CD14-positive monocyte (primary cell): ENCODE data around the gene RCE1. TPM values are rescaled to one million over a fixed set of nuclear protein-coding genes. Genes with fewer than 3 reads are reported as not detected.
A peak's percentile ranks its signal among the peaks of the same experiment; 100 is the strongest.

ENCODE experiments used
- DNase-seq, 3 donors: peaks; one replicate each; pipeline ENCODE4 v3.0.0-alpha.2; 2011 to 2022
- H2AFZ ChIP-seq: 2 replicates; pipeline ENCODE4 v1.6.0; 2012; ENCODE audit warnings: mild to moderate bottlenecking, low read depth, low read length, inconsistent platforms; ENCODE audit not compliant: insufficient read depth, poor library complexity, severe bottlenecking
- H3K27ac ChIP-seq, 2 donors: 1 replicate in 1 of 2; 2 replicates in 1 of 2; pipeline ENCODE4 v1.5.1; 2012 to 2013; ENCODE audit warnings: low read length in 2 of 2, control low read depth in 1 of 2, inconsistent platforms in 1 of 2, low read depth in 1 of 2, mild to moderate bottlenecking in 1 of 2
- H3K27me3 ChIP-seq, 2 donors: one replicate each; pipeline versions ENCODE4 v1.6.0 to v1.6.1; 2011 to 2013; ENCODE audit warnings: low read length in 2 of 2; ENCODE audit not compliant: control insufficient read depth in 2 of 2, insufficient read depth in 2 of 2
- H3K36me3 ChIP-seq, 2 donors: replicated peaks in 1 of 2; 1 replicate in 1 of 2; 2 replicates in 1 of 2; pipeline versions ENCODE4 v1.5.1 to v1.6.1; 2012 to 2013; ENCODE audit warnings: low read length in 2 of 2, control low read depth in 1 of 2, inconsistent platforms in 1 of 2, mild to moderate bottlenecking in 1 of 2; ENCODE audit not compliant: insufficient read depth in 2 of 2, control insufficient read depth in 1 of 2
- H3K4me1 ChIP-seq, 2 donors: 1 replicate in 1 of 2; 2 replicates in 1 of 2; pipeline versions ENCODE4 v1.5.1 to v1.6.1; 2012 to 2013; ENCODE audit warnings: low read length in 2 of 2, control low read depth in 1 of 2, inconsistent platforms in 1 of 2, mild to moderate bottlenecking in 1 of 2, moderate library complexity in 1 of 2; ENCODE audit not compliant: insufficient read depth in 2 of 2, control insufficient read depth in 1 of 2
- H3K4me2 ChIP-seq: replicated peaks from 2 replicates; pipeline ENCODE3; 2012; ENCODE audit warnings: low read length, moderate library complexity, mild to moderate bottlenecking; ENCODE audit not compliant: poor library complexity, severe bottlenecking; ENCODE audit errors: extremely low read depth
- H3K4me3 ChIP-seq, 3 experiments: fragments of 200-600 bp in 1 of 3; sonication (generic) in 1 of 3; replicated peaks in 1 of 3; 1 replicate in 2 of 3; 2 replicates in 1 of 3; pipeline ENCODE4 v1.5.1; 2011 to 2013; ENCODE audit warnings: low read length in 3 of 3, mild to moderate bottlenecking in 3 of 3, control low read depth in 2 of 3, low read depth in 2 of 3, inconsistent platforms in 1 of 3, moderate library complexity in 1 of 3
- H3K79me2 ChIP-seq: 2 replicates; pipeline ENCODE4 v1.6.0; 2012; ENCODE audit warnings: mild to moderate bottlenecking, control low read depth, inconsistent platforms, low read length, moderate library complexity; ENCODE audit not compliant: insufficient read depth
- H3K9ac ChIP-seq: 2 replicates; pipeline ENCODE4 v1.6.0; 2017; ENCODE audit warnings: low read length, mild to moderate bottlenecking; ENCODE audit not compliant: insufficient read depth, poor library complexity, severe bottlenecking
- H3K9me3 ChIP-seq, 2 donors: replicated peaks in 1 of 2; 1 replicate in 1 of 2; 2 replicates in 1 of 2; pipeline versions ENCODE4 v1.5.1 to v1.6.1; 2012 to 2013; ENCODE audit warnings: low read length in 2 of 2, control low read depth in 1 of 2; ENCODE audit not compliant: control insufficient read depth in 1 of 2, insufficient read depth in 1 of 2
- H4K20me1 ChIP-seq: 2 replicates; pipeline ENCODE4 v1.6.0; 2012; ENCODE audit warnings: mild to moderate bottlenecking, low read length, control low read depth, moderate library complexity; ENCODE audit not compliant: insufficient read depth
- H3K27ac Mint-ChIP-seq, 7 donors: one replicate each; pipeline ENCODE4 v1.8.0; 2020; ENCODE audit warnings: mild to moderate bottlenecking in 7 of 7, mixed read lengths in 7 of 7, moderate library complexity in 6 of 7, inconsistent platforms in 2 of 7
- H3K27me3 Mint-ChIP-seq, 3 donors: one replicate each; pipeline ENCODE4 v1.8.0; 2021 to 2022; ENCODE audit warnings: low read depth in 3 of 3, mild to moderate bottlenecking in 3 of 3, mixed read lengths in 3 of 3, moderate library complexity in 3 of 3, inconsistent platforms in 1 of 3
- H3K36me3 Mint-ChIP-seq, 2 donors: one replicate each; pipeline ENCODE4 v1.8.0; 2020; ENCODE audit warnings: mixed read lengths in 2 of 2, inconsistent platforms in 1 of 2, mild to moderate bottlenecking in 1 of 2
- H3K4me1 Mint-ChIP-seq: one replicate; pipeline ENCODE4 v1.8.0; 2020; ENCODE audit warnings: mild to moderate bottlenecking, mixed read lengths
- H3K4me3 Mint-ChIP-seq, 2 donors: one replicate each; pipeline ENCODE4 v1.8.0; 2020; ENCODE audit warnings: mild to moderate bottlenecking in 2 of 2, mixed read lengths in 2 of 2, moderate library complexity in 1 of 2
- H3K9me3 Mint-ChIP-seq, 7 donors: one replicate each; pipeline ENCODE4 v1.8.0; 2020 to 2022; ENCODE audit warnings: mixed read lengths in 7 of 7, mild to moderate bottlenecking in 6 of 7, moderate library complexity in 6 of 7, inconsistent platforms in 2 of 7
- CTCF ChIP-seq: fragments of 200-600 bp; IDR thresholded peaks from one replicate; pipeline ENCODE4 v1.8.0; 2022; ENCODE audit warnings: antibody characterized with exemption, mild to moderate bottlenecking
- WGBS: methylation state at CpG from one replicate; pipeline ENCODE4 v1.1.5; 2013; ENCODE audit warnings: missing lambda C conversion rate; ENCODE audit not compliant: insufficient coverage; 5-methylcytosine and 5-hydroxymethylcytosine counted together
- intact Hi-C, 2 donors: fragments of 100-400 bp; cut with micrococcal nuclease; formaldehyde crosslinking; loops; one replicate each; pipeline versions ENCODE4 v1.15.0 to v1.15.1; 2023
- polyA plus RNA-seq, 3 donors: library from polyadenylated mRNA; depleted of rRNA in 1 of 3; unstranded in 2 of 3; stranded (reverse) in 1 of 3; fragments of 300-500 nt in 2 of 3; fragments of >200 nt in 1 of 3; fragmentation: Illumina TruSeq in 2 of 3; gene quantifications; 1 replicate in 2 of 3; 2 replicates in 1 of 3; pipeline ENCODE4 v1.2.3, GENCODE V29; 2012 to 2021

The RCE1 gene
- polyA plus RNA-seq, 3 donors, result 20.3 to 24.7 (median 22.8) TPM

DNA sequence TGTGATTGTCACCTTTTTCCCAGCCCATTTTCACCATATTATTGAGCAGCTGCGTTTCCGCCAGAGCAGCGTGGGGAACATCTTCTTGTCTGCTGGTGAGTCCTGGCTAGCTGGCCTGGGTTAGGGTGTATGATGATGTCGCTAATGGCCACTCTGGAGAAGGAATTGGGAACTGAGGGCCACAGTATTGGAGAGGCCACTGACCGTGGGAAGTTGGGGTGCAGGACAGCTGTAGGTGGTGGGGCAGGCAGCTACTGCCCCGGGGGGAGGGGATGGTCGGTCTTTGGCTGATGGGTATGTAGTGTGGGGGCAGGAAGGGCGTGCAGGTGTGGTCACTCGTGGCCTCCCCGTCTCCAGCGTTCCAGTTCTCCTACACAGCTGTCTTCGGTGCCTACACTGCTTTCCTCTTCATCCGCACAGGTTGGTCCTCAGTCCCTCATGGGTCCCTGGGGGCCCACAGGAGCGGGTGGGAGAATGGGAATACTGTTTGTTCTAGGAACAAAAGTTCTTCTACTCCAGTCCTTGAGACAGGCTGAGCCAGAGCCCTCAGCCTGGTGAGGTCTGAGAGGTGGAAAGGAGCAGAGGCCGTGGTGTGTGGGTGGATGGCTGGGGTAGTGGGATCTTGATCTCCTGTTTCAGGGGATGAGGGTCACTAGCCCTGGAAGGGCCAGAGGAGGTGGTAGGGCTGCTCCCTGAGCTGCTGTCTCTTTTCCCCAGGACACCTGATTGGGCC is 2.1 kb downstream of the RCE1 start:
- Histone ChIP-seq H2AFZ (no peak overlapping the region), H3K4me1 (peaks cover 23 to 30% of the 10 kb centered on the region in 2 donors), H3K4me2 (no peak overlapping the region), H3K27ac (no peak overlapping the region), H3K9ac (no peak overlapping the region), H3K27me3 (no peaks in the 10 kb centered on the region), H3K4me3 (no peak overlapping the region), H3K9me3 (no peaks in the 10 kb centered on the region), H3K36me3 (peaks cover 37 to 42% of the 10 kb centered on the region in 2 donors), H3K79me2 (peaks cover 52% of the 10 kb centered on the region), H4K20me1 (peaks cover 21% of the 10 kb centered on the region)
- Mint-ChIP-seq H3K4me3 (no peak overlapping the region), H3K27me3 (no peaks in the 10 kb centered on the region), H3K27ac (peak overlapping the region in 4 of 7 donors; percentile 0 to 66 (median 36)), H3K4me1 (peaks cover 33% of the 10 kb centered on the region), H3K9me3 (no peaks in the 10 kb centered on the region), H3K36me3 (peaks cover 26 to 40% of the 10 kb centered on the region in 2 donors)
- intact Hi-C loops, result loop anchor here (10.0 kb wide), 2 partner anchors 431 to 549 kb away; partner anchors contain the start of gene RAD9A (in 1 of the 2)
- TF ChIP-seq CTCF, result no peak
- 100% methylated on average over 11 of the region's 15 CpGs for WGBS
- peak in 1 of 3 donors; percentile 4 for DNase-seq

DNA sequence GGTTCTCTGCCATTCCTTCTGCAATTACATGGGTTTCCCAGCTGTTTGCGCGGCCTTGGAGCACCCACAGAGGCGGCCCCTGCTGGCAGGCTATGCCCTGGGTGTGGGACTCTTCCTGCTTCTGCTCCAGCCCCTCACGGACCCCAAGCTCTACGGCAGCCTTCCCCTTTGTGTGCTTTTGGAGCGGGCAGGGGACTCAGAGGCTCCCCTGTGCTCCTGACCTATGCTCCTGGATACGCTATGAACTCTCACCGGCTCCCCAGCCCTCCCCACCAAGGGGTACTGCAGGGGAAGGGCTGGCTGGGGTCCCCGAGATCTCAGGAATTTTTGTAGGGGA is 2.6 kb downstream of the RCE1 start:
- Histone ChIP-seq H2AFZ (no peak overlapping the region), H3K27me3 (no peaks in the 10 kb centered on the region), H3K79me2 (peaks cover 47% of the 10 kb centered on the region), H3K36me3 (peaks cover 37 to 42% of the 10 kb centered on the region in 2 donors), H3K4me2 (no peak overlapping the region), H3K4me3 (no peak overlapping the region), H3K4me1 (peaks cover 23 to 30% of the 10 kb centered on the region in 2 donors), H3K9me3 (no peaks in the 10 kb centered on the region), H3K27ac (no peak overlapping the region), H4K20me1 (peaks cover 16% of the 10 kb centered on the region), H3K9ac (no peak overlapping the region)
- Mint-ChIP-seq H3K27me3 (no peaks in the 10 kb centered on the region), H3K9me3 (no peaks in the 10 kb centered on the region), H3K36me3 (peaks cover 21 to 40% of the 10 kb centered on the region in 2 donors), H3K4me1 (peaks cover 28% of the 10 kb centered on the region), H3K4me3 (no peak overlapping the region), H3K27ac (no peak overlapping the region)
- DNase-seq, result no peak
- WGBS, result 96% methylated on average over 3 of the region's 9 CpGs
- intact Hi-C loops, result loop anchor here (10.0 kb wide), 2 partner anchors 431 to 549 kb away; partner anchors contain the start of gene RAD9A (in 1 of the 2)
- no peak for TF ChIP-seq CTCF
